CD4-positive, alpha-beta T cell treated with Interleukin-15 for 4 hours (primary cell): ENCODE results near the gene ANO6.
"Not testable (repeated sequence)": the region's sequence is repeated elsewhere in the genome, so short reads cannot be mapped to it uniquely, and the experiment has no call there.

ENCODE experiments used
- DNase-seq: peaks from one replicate; pipeline ENCODE4 v3.0.0-alpha.2; 2020; ENCODE audit warnings: low spot score

The ANO6 gene, protein sequence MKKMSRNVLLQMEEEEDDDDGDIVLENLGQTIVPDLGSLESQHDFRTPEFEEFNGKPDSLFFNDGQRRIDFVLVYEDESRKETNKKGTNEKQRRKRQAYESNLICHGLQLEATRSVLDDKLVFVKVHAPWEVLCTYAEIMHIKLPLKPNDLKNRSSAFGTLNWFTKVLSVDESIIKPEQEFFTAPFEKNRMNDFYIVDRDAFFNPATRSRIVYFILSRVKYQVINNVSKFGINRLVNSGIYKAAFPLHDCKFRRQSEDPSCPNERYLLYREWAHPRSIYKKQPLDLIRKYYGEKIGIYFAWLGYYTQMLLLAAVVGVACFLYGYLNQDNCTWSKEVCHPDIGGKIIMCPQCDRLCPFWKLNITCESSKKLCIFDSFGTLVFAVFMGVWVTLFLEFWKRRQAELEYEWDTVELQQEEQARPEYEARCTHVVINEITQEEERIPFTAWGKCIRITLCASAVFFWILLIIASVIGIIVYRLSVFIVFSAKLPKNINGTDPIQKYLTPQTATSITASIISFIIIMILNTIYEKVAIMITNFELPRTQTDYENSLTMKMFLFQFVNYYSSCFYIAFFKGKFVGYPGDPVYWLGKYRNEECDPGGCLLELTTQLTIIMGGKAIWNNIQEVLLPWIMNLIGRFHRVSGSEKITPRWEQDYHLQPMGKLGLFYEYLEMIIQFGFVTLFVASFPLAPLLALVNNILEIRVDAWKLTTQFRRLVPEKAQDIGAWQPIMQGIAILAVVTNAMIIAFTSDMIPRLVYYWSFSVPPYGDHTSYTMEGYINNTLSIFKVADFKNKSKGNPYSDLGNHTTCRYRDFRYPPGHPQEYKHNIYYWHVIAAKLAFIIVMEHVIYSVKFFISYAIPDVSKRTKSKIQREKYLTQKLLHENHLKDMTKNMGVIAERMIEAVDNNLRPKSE

DNA sequence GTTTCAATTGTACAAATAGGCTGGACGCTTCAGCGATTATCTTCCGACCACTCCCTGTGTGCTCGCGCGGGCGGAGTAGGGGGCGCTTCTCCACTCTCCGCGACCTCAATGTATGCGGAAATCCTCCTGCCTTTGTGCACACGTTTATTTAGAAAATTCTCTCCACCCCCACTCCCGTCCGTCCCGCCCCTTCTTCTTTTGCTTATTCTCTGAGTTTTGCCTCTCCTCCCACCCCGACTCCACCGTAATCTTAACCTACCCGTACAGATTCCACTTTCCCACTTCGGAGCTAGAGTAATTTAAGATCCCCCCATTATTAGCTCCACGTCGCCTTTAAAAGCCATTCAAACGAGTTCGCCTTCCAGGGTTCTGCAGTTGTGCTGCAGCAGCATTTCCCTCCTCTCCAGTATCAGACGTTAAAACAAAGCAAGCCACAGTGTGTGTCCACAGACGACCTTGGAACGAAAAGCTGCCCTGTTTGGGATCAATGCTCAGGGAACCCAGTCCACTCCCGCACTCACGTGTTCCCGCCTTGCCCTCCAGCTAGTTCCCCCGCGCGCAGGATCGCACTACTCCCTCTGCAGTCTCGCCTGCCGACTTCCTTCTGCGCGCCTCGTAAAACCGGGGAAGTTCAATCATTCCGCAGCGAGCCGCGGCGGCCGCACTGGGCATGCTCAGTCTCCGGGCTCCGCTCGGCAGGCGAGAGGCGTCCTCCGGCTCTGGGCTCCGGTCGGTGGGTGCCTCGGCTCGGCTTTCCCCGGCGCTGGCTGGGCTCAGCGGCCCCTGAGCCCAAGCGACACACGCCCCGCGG lies at the start of gene ANO6:
Gene ANO6, plus strand, starts transcription at position 677 of the 811 bp plus-strand sequence. CDS start 227 bp downstream, outside the sequence.
- DNase-seq = peak; percentile 74

GRCh38 chr12:45168976-45169375 lies 46.9 kb upstream of the ANO6 start:
- DNase-seq = no peak

- peak; percentile 73 for DNase-seq
These were observed 45.3 kb upstream of the ANO6 start for GRCh38 chr12:45170456-45171042.

DNA sequence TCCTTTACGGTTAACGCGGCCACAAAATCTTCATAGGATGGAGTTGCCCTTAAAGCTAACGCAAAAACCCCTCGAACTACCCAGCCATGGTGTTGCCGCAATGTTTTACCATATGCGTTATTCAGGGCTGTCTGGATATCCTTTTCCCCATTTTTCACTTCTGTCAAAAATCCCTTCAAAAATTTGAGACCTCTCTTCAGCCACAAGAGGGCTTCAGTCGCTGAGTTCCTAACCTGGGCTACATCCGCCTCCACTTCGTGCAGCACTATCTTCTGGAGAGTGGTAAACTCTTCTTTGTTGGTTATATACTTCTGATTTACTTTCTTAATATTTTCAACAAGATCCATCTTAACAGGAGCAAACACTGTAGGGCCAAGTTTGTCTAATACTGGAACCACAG lies 42.6 kb upstream of the ANO6 start:
- DNase-seq = not testable (repeated sequence)

DNA sequence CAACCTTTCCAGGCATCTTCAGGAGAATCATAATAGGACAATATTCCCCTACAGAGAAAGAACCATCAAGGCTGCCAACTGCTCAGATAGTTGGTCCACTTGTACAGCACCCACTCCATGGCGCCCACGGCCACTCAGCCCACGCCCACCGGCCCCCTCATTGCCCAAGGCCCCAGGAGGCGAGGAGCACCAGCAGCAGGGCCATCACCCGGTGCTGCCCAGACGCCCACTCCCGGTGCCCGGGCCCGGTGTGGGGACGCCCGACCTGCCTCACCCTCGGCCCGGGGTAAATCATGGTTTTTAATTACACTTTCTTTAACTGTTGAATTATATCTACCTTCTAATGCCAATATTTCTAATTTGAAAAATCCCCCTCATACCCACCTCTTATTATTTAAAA lies 41.3 kb upstream of the ANO6 start:
- no peak for DNase-seq

DNA sequence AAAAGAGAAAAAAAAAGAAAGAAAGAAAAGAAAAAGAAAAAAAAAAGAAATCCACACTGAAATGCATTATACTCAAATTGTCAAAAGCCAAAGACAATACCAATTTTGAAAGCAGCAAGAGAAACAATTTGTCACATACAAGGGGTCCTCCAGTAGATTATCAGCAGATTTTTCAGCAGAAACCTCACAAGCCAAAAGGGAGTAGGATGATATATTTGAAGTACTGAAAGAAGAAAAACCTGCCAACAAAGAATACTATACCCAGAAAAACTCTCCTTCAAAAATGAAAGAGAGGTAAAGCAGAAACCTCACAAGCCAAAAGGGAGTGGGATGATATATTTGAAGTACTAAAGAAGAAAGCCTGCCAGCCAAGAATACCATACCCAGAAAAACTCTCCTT lies 37.1 kb upstream of the ANO6 start:
- no peak for DNase-seq

DNA sequence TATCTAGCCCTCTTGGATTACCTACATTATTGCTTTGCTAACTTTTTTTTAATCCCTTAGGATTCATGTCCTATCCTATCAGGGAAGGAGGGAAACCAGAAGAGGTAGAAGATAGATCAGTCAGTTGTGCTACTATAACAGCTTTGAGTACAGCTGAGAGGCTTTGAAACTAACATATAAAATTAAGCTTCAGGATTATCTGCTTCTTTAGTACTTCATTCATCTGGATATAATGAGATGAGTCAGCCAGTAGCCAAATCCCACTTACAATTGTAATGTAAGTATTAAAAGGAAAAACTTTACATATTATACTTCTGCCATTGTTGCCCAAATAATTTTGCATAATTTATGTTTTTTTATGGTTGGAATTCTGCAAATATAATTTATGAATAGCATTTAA lies 33.4 kb upstream of the ANO6 start:
- no peak for DNase-seq

- DNase-seq = no peak
These were observed 32.6 kb upstream of the ANO6 start for GRCh38 chr12:45183246-45183645.

DNA sequence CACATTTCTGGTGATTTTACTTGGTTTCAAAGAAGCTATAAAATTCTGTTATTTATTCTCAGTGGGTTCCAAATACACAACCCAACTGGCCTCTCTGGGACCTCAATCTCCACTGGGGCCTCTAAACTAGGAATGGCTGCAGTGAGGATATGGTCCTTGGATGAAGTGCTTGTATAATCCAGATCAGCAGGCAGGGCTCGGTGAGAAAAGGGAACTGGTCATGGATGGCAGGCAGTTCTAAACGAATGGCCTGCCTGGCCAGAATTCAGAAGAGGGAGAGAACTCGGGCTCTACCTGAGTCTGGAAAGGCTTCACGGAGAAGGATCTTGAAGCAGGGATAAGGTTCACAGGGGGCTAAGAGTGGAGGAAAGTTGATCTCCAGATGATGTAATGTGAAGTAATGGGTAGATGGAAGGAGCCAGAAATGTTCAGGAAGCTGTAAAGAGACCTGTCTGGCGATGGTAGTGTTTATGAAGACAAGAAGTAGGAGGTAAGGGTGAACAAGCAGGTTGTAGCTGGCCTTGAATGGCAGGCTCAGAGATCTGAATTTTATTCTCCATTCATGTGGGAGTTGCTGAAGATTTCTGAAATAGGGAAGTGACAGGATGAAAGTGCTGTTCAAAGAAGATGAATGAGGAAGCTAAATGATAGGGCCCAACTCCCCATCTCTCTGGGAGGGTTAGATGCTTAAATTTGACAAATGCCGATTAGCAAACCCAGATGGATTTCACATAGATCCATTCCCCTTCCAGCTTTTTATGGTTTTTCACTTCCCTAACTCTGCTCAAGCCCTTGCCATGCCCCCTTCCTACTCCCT lies 31.5 kb upstream of the ANO6 start:
- DNase-seq = no peak

DNA sequence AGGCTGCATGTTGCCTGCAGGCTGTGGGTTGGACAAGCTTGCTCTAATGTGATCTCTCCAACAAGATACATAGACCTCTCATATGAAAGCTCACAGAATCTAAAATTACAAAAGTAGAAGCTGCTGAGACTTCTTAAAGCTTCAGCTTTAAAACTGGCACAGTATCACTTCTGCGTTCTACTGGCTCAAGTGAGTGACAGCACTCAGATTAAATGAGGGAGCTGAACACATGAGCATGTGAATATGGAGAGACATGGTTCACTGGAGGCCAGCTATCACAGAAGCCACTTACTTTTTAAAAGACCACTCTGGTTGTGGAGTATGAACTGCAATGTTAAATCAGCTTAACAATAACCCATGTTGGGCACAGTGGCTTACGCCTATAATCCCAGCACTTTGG lies 29.1 kb upstream of the ANO6 start:
- DNase-seq = no peak

DNA sequence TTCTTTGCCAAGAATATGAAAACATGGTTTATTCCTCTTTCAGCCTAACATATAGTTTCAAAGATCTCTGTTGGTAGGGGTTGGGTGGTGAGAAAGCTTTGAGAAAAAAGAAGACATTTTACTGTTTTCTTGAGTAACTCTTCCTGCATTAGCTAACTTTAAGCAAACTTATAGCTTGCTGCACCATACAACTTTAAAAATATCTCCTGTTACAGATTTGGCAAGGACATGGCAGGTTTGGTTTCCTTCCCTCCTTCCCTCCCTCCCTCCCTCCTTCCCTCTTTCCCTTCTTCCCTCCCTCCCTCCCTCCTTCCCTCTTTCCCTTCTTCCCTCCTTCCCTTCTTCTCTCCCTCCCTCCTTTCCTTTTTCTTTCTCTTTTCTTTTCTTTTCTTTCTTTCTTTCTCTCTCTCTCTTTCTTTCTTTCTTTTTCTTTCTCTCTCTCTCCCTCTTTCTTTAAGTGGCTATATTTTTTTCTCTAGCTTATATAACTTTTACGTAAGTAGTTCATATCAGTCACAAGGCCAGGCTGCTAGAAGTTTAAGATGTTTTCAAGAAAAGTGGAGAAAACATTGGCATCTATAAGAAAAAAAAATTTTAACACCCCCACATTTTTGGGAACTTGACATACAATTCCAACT lies 26.0 kb upstream of the ANO6 start:
- no peak for DNase-seq

GRCh38 chr12:45191239-45191638 lies 24.7 kb upstream of the ANO6 start:
- no peak for DNase-seq

DNA sequence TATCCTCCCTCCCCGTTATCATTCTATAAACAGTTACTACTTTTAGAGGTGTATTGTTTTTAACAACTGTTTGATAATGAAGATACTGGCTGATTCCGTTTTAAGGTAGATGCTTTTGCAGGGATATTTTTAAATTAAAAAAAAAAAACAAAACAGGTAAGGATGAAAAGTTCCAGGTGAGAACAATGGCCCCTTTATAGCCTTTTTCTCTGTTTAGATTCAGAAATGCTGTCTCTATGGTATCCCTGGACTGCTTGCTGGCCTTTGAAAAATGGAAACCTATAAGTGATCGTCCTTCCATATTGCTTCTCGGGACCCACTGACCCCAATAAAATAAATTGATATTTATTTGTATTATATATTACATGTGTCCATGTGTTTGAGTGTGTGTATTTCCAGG lies 23.2 kb upstream of the ANO6 start:
- DNase-seq = no peak

DNA sequence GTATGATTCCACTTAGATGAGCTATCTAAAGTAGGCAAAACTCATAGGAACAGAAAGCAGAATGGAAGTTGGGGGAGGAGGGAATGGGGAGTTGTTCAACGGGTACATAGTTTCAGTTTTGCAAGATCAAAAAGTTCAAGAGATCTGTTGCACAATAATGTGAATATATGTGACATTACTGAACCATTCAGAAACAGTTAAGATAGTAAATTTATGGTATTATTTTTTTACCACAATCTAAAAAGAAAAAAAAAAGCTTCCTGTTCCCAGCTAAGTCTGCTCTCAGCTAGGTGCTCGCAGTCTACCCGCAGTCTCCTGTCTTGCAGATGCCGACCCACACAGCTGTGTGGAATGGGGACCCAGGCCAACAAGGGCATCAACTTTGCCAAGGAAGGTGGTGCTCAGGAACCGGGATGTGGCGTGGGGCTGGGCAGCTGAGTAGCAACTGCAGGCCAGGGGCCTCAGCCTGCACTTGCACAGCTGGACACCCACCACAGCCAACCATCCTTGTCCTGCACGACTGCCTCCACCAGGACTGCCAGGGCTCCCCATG lies 15.3 kb upstream of the ANO6 start:
- DNase-seq = no peak

DNA sequence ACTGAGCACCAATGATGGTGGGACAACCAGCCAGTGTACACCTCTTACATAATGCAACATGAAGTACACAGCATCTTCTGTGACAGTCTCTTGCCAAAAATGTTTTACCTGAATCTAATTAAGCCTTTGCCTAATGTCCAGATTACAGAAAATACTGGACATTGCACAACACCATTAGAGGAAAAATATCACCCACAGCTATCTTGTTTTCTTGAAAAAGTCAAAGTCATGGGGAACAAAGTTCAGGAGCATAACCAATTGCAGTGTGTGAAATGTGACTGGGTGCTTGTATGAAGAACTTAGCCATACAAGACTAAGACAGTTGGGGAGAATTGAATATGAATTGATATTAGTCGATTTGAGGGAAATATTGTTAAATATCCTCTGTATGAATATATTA lies 12.1 kb upstream of the ANO6 start:
- no peak for DNase-seq

- DNase-seq = no peak
These were observed 11.1 kb upstream of the ANO6 start for GRCh38 chr12:45204757-45205156.

DNA sequence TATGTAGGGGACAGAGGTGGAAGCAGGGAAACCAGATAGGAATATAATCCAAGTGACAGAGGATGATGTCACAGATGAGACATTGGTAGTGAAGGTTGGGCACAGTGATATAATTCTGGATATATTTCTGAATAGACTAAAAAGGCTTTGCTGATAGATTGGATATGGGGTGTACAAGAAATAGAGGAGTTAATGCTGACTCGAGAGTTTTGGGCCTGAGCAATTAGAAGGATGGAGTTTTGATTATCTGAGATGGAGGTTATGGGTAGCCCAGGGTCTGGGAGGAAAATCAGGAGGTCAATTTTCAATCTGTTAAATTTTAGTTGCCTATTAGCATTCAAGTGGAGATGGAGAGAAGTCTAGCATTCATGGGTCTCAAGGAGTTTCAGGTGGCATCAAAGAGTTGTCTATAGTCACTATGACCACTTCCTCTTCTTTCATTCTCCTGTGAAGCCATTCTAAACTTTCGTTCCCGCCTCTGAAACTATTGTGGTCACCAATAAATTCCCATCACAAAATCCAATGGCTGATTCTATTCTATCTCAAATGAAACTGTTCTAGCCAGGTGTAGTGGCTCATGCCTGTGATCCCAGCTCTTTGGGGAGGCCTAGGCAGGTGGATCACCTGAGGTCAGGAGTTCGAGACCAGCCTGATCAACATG lies 10.6 kb upstream of the ANO6 start:
- DNase-seq = no peak

GRCh38 chr12:45208604-45209487 lies 7.0 kb upstream of the ANO6 start:
- no peak for DNase-seq

DNA sequence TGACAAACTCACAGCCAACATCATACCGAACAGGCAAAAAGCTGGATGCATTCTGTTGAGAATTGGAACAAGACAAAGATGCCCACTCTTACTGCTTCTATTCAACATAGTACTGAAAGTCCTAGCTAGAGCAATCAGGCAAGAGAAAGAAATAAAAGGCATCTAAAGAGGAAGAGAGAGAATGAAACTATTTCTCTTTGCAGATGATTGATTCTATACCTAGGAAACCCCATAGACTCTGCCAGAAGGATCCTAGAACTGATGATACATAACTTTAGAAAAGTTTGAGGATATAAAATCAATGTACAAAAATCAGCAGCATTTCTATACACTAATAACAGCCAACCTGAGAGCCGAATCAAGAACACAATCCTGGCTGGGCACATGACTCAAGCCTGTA lies 6.1 kb upstream of the ANO6 start:
- DNase-seq = no peak
